Limb (tissue), 2 donors: Measurements from ENCODE around the gene VPS8.
"Not testable (repeated sequence)": the region's sequence is repeated elsewhere in the genome, so short reads cannot be mapped to it uniquely, and the experiment has no call there.

Experiments used
- DNase-seq, 2 donors: peaks; one replicate each; pipeline ENCODE4 v3.0.0-alpha.2; 2016; ENCODE audit errors: extremely low spot score in 2 of 2

The VPS8 gene

DNA sequence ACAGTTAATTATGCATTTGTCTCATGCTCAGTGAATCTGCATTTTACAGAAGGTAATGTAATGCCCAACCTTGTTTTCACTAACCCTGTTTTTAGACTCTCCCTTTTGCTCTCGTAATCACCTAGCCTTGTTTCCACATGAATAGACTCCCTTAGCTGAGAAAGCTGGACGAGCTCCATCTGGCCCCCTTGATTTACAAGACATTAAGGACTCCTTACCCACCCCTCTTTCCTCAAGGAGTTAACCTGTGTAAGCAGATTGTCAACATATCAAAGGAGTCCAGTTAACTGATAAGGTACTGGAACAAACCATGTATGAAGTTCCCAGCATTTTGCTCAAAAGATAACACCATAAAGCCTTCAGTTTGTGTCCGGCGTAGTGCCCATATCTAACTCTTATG, 99.6 kb downstream of the VPS8 start:
- DNase-seq, result no peak

DNA sequence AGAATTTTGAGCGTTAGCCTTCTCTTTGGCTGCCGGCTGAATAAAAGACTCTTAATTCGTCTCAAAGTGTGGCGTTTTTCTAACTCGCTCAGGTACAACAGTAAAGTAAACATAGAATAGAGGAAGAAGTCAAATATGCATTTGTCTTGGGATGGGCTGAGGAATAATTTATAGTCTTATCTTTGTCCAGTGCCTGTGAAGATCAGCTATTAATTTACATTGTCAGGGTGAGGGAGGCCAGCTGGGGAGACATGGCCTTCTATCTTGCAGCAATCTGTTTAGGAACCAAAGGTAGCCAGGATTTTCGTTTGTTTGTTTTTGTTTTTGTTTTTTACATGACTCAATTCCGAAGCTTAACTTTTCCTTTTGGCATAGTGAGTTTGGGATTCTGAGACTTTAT, 100.2 kb downstream of the VPS8 start:
- no peak for DNase-seq

DNA sequence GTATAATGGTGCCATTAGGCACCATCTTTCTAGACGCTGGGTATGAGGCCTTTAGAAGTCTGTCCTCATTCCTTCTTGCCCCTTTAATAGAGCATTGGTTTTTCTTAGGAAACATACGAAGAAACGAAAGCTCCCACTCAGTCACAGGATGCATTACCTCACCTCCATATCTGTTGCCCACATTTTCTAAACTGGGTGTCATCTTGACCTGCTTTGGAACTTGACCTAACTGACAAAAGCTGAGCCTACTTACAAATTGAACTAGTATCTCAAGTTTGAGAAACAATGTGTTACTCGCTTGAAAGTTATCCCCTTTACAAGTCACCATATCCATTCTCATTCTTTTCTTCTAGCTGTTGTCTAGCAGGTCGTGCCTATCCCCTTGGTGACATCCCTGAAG, 102.7 kb downstream of the VPS8 start:
- DNase-seq, result no peak

DNA sequence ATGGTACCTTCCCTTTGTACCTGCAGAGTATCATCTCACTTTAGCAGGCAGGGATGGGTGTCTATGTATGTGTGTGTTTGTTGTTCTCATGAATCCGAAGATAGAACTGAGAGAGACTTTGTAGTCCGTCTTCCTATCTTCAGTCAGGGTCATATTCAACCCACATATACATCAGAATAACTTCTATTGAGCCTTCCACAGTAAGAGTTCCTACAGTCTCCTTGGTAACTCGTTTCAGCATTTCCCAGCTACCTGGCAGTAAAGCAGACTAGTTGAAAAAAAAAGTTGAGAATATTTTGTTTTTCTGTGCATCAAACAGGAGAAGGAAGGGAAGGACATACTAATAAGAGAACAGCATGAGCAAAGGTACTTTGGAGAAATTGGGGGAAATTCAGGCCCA, 106.8 kb downstream of the VPS8 start:
- DNase-seq, result no peak

DNA sequence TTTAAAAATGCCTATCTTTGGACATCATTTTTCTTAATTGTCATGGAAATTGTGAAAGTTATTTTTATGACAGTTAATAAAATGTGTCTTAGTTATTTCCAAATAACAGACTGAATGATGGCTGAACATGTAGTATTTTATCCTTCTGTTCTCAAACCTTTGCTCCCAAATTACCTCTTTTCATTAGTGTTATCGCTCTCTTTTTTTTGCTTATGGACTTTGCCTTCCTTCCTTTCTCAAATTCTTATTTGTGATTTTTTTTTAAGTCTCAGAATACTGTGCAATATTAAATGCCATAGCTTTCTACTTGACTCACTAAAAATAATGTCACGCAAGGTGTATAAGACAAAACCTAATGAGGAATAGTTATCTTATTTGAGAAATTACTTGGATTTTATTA, 107.7 kb downstream of the VPS8 start:
- no peak for DNase-seq

DNA sequence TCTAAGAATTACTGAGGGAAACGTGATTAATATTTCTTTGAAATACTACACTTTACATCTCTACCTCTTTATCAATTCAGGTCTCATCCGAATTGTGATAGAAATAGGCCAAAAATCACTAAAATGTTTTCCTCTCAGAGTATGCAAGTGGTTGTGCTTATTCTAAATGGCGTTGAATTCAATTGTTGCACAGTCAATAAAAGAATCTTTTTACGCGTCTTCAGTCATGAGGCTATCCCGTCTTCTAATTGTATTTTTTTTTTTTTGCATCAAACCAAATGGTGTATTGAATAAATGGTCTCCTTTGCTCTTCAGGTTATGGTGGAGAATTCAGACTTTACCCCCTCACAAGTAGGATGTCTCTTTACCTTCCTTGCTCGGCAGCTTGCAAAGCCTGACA, 112.6 kb downstream of the VPS8 start:
- no peak for DNase-seq

DNA sequence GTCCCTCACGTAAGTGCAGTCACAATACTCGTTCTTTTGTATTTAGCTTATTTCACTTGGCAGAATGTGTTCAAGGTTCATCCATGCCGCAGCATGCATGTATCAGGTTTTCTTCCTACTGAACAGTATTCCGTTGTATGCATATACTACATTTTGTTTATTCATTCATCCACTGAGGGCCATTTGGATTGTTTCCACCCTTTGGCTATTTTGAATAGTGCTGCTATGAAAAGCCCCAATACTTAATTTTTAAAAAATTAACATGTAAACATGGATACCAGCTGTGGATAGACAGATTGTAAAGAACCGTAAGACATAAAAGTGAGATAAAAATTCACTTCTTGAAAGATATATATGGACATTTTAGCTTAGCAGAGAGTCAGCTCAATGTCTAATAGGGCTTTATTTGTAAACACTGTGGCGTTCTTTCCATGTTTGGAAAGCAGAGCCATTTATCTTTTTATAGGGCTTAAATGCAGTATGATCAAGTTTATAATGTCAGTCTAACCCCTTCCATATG, 115.9 kb downstream of the VPS8 start:
- no peak for DNase-seq

DNA sequence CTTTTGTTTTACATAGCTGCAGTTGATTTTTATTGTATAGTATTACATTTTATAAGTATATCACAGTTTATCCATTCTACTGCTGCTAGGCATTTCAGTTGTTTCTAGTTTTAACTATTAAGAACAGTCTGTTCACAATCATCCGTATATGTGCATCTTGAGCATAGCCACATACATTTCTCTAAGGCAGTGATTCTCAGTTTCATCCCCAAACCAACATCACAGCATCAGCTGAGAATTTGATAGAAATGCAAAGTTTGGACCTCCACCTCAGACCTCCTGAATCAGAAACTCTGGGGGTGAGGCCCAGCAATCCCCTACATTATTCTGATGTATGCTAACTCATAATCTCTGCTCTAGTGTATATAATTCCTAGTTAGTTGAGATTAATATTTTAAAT, 120.8 kb downstream of the VPS8 start:
- no peak for DNase-seq

DNA sequence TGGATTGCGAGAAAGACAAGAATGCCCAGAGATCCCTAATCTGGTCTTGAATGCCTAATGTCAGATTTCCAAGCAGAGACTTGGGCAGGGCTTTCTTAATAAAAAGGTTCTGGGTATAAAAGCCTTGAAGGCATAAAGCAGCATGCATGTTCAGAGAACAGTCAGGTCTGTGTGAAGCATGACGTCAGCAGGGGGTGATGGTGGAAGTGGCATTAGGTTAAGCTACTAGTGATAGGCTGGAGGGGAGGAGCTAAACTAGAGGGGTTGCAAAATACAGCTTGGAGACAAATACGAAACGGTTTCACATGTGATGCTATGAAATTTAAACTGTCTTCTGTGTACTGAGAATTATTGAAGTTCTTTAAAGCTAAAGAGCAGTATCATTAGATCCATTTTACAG, 125.6 kb downstream of the VPS8 start:
- DNase-seq, result no peak

DNA sequence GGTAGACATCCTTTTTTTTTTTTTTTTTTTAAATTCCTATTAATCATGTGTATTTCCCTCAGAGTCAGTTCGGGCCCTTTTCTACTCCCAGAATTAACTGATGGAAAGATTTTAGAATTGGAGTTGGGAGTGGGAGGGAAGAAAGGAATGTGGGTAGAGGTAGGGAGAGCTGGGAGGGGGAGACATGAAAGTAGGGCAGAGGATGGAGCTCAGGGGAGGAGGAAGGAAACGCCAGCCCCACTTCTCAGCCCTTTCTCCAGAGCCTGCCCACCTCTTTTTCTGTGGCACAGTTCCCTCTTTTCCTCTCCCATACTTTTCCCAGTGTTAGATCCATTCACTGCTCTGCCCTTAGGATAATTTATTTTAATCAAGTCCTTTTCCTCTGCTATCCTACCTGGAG, 129.4 kb downstream of the VPS8 start:
- DNase-seq, result no peak

DNA sequence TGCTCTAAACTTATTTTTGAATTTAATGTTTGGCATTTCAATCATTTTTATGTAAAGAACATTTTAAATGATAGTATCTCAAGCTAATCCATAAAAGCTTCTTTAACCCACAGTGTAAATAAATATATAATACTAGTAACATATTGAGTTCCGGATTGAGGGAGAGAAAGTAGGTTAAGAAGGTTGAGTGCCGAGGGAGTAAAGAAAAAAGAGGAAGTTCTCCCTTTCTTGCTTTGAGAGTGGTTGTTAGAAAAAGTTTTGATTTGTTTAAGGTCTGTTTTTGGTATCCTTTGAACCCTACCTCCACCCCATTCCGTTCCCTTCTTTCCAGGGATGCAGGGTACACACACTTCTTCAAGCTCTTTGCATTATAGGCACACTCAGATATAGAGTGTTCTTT, 130.8 kb downstream of the VPS8 start:
- DNase-seq, result no peak

DNA sequence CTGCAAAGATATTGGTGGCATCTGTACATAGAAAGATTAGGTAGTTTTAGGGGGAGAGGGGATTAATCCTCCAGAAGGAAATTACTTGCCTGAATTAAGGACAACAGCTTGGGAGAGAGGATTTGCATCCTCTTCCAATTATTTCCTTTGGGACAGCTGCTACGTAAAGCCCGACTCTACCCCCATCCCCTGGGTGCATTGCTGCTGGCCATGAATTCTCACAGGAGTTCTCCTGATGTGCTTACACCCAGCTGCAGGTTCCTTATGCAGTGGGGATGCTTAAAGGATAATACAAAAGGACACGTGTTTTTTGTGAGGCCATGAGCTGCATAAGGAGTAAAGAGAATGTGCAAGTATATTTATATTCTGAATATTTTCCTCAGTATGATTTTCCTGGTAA, 132.3 kb downstream of the VPS8 start:
- DNase-seq, result no peak

DNA sequence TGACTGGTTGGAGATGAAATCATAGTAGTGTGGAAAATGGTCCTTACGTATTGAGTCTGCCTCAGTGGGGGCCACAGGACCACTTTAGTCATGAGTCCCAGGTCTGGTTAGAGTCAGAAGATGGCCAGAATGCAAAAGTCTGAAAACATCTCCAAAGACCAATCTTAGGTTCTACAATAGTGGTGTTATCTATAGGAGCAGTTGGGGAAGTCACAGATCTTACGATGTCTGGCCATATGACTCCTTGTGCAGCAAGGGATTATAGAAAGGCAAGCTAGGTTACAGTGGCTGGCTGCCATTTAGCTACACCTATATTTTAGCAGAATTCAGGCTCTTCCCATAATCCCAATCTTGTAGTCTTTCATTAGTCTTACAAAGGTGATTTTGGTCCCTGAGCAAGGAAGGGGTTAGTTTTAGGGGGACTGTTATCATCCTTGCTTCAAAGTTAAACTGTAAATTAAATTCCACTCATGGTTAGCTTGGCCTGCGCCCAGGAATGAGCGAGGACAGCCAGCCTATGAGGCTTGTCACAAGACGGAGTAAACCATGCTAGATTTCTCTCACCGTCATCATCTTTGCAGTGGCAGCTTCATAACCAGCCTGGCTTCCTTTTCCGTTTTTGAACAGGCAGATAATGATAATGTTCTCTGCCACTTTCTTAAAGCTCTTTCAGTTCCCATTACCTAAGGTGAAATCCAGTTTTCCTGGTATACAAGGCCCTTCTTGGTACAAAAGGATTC, 134.1 kb downstream of the VPS8 start:
- DNase-seq, result no peak

DNA sequence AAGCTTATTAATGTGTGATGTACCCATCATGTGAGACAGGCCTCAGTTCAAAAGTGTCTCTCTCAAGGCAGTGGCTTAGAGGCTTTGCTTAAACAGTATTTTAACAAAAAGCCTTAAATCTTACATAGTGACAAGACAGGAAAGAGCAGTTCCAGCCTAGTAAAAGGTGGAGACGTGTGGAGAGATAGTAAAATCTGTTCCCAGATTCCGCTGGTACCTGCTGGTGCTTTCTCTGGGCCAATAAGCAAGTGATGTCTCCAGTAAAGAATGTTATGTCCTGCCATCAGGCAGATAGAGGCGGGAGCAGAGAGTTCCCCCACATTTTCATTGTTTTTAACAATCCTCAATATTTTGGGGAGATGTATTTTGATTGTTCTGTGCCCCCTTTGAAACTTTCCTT, 135.0 kb downstream of the VPS8 start:
- no peak for DNase-seq

DNA sequence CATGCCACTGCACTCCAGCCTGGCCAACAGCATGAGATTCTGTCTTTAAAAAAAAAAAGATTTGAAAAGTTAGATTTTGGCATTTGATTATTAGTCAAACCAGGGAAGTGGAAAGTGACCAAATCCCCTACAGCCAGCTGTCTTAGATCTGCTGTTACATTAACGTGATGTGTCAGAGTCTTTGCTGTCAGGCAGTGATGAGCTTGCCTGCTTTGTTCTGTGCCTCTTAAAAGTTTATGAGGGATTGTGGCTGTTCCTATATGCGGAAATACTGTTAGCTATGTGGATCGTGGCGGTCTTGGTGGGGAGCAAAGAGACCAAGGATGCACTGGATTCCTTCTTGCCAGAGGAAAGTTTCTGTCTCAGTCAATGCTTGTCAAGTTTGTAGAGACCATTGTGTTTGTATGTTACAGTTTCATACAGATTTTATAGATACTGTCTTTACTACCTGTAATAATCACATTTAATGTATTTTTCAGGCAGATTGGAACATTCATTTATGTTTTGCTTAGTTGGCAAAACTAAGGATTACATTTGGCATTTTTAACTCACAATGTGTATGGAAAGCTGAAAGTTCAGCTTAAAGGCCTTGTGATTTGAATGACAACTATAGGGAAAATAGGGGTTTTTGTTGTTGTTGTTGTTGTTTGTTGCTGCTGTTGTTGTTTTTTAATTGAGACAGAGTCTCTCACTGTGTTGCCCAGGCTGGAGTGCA, 137.4 kb downstream of the VPS8 start:
- no peak for DNase-seq

DNA sequence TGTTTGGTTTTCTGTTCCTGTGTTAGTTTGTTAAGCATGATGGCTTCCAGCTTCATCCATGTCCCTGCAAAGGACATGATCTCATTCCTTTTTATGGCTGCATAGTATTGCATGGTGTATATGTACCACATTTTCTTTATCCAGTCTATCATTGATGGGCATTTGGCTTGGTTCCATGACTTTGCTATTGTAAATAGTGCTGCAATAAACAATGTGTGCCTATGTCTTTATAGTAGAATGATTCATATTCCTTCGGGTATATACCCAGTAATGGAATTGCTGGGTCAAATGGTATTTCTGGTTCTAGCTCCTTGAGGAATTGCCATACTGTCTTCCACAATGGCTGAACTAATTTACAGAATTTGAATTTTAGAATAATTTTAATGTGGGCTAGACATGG, 138.8 kb downstream of the VPS8 start:
- DNase-seq, result not testable (repeated sequence)

DNA sequence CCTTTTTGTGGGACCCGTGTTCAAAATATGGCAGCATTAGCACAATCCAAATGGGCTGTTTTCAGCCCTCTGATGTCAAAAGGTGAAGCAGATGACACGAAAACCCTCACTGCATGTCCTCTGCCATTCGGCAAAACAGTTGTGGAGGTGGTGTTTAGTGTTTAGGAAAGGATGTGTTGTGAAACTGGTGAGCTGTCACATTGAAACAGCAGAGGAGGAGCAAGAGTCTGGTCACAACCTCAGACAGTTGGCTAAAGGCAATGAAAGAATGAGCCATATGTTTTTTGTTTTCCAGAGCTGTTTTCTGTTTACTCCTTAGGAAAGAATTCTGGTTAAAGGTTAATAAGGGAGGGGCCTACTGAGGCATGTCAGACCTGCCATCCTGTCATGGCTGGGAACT, 140.7 kb downstream of the VPS8 start:
- no peak for DNase-seq

DNA sequence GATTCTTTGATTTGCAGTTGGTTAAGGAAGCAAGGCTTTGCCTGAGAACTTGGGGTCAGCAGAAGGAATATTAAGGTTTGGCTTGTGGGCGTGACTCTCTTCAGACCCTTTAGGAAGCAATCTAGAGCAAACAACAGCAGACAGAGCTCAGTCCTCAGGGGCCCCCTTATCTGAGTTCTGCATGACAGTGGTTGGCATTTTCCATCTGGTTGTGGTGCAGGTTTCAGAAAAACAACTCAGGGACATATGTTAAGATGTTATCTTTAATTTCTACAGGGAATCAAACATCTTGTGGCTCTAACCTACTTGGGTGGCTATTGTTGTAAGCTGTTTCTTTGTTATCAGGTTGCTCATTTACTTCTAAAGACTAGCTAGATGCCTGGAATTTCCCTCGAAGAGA, 141.4 kb downstream of the VPS8 start:
- no peak for DNase-seq

DNA sequence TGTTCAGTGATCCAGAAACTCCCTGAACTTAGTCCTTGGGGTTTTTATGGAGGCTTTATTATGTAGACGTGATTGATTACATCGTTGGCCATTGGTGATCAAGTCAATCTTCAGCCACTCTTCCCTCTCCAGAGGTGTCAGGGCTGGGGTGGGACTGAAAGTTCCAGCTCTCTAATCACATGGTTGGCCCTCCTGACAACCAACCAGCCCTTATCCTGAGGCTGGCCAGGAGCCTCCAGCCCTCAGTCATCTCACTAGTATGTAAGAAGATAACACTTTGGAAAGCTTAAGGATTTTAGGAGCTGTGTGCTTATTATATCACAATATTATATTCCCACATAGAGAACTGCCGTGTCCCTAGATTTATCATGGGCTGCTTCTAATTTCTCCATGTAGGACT, 142.3 kb downstream of the VPS8 start:
- no peak for DNase-seq

DNA sequence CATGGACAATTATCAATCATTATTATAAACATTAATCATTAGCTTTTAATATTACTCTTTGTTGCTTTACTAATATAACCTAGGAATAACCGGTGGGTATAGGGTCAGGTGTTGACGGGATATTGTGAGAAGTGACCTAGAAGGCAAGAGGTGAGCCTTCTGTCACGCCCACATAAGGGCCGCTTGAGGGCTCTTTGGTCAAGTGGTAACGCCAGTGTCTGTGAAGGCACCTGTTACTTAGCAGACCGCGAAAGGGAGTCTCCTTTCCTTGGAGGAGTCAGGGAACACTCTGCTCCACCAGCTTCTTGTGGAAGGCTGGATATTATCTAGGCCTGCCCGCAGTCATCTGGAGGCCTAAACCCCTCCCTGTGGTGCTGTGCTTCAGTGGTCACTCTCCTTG, 142.9 kb downstream of the VPS8 start:
- DNase-seq, result not testable (repeated sequence)

DNA sequence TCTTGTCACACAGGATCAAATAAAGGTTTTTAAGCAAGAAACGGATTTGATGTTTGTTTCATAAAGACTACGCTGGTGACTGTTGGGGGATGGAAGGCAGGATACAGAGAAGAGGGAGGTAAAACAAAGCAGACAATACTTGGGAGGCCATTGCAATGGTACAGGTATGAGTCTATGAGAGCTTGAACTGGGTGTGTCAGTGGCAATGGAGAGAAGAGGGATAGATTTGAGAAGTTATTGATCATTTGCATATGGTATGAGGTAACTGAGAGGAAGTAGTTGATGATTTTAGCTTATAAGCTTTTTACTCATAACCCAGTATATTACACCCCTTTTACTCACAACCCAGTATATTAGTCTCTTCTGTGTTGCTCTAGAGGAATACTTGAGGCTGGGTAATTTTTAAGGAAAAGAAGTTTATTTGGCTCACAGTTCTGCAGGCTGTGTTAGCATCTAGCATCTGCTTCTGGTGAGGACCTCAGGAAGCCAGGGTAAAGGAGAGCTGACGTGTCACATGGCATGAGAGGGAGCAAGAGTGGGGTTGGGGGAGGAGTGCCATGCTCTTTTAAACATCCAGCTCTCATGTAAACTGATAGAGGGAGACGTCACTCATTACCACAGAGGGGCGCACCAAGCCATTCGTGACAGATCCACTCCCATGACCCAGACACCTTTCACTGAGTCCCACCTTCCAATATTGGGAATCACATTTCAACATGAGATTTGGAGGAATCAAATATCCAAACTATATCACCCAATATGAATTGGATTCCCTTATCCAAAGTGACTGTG, 153.9 kb downstream of the VPS8 start:
- DNase-seq, result no peak

DNA sequence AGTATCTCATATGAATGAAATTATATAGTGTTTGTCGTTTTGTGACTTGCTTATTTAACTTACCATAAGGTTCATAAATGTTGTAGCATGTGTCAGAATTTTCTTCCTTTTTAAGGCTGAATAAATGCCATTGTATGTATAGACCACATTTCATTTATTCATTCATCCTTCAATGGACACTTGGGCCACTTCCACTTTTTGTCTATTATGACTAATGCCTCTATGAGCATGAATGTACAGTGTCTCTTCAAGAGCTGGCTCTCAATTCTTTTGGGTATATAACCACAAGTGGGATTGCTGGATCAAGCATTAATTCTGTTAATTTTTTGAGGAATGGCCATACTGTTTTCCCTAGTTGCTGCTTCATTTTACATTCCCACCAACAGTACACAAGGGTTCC, 156.1 kb downstream of the VPS8 start:
- DNase-seq, result no peak
